ENCODE data around the gene OBSCN. TPM values are rescaled to one million over a fixed set of nuclear protein-coding genes. Genes with fewer than 3 reads are reported as not detected.

Gene OBSCN
- total and polyA plus RNA-seq, 2 donors (not counting 3 experiments of a cell fraction or from before 2014, with no cell fraction given) = 1.5 to 2.9 TPM

DNA sequence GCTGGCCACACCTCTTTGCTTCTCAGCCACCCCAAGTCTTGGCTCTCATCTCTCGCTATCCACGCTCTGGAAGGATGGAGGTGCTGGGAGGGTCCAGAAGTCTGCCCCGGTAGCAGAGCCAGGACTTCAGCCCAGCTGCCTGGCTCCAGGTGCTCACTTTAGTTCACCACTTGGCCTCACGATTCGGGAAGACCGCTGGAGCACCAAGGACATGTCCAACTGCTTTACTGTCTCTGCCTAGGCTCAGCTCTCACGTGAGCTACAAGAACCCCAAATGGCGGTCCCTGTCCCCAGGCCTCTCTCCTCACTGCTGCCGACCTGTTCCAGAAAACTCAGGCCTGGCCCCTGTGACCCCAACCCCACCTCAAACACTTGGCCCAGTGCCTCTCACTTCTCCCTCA is 195.4 kb downstream of the OBSCN start:
- Histone ChIP-seq H2AFZ (ENCODE audit: low read depth, low read length) (no peak overlapping the region), H3K4me2 (ENCODE audit: insufficient read depth, low read length) (no peak overlapping the region), H3K4me1 (ENCODE audit: control insufficient read depth, extremely low read depth, insufficient read depth, low read length) (peaks cover 23% of the 10 kb centered on the region), H3K27me3 (ENCODE audit: control insufficient read depth in 2 of 2, insufficient read depth in 2 of 2, low read length in 2 of 2) (no peaks in the 10 kb centered on the region), H3K9me1 (replicated peaks; ENCODE audit: control insufficient read depth, extremely low read depth, insufficient read depth, low read length) (no peaks in the 10 kb centered on the region), H3K36me3 (ENCODE audit: control insufficient read depth in 2 of 2, extremely low read depth in 1 of 2, insufficient read depth in 2 of 2, low read length in 2 of 2) (peaks cover 0 to 15% of the 10 kb centered on the region in 2 experiments), H3K4me3 (replicated peaks in 1 of 3; ENCODE audit: insufficient read depth in 1 of 3, low read depth in 1 of 3, low read length in 3 of 3) (no peak overlapping the region), H4K20me1 (replicated peaks; ENCODE audit: control insufficient read depth, extremely low read depth, insufficient read depth, low read length) (no peaks in the 10 kb centered on the region), H3K9ac (replicated peaks; ENCODE audit: extremely low read depth, insufficient read depth, low read length) (no peak overlapping the region), H3K79me2 (ENCODE audit: control insufficient read depth, insufficient read depth, low read length) (peaks cover 68% of the 10 kb centered on the region), H3K9me3 (replicated peaks; ENCODE audit: control insufficient read depth, insufficient read depth, low read length) (no peaks in the 10 kb centered on the region), H3K27ac (ENCODE audit: insufficient read depth, low read depth, low read length) (no peak overlapping the region)
- no peak for DNase-seq (ENCODE audit: low read depth, low spot score)
- intact Hi-C loops (cut with micrococcal nuclease) (no loop called here), dilution Hi-C loops (cut with MboI; ENCODE audit: extremely low pct_ligation_motif_present, low sequenced_read_pairs) (no loop called here)
- POLR2A ChIA-PET = no interaction called here
- no peak for FAIRE-seq
- CTCF ChIA-PET = interaction anchor here (5.3 kb wide), 1 partner anchor 10 kb away, joined by 42 read pairs; no protein-coding TSS in a partner anchor
- no TSS peak for BruUV-seq (replicated peaks)
- TF ChIP-seq POLR2AphosphoS5 (IDR thresholded peaks at IDR 0.05; ENCODE audit: insufficient read depth, low read depth, low read length) (no peak), POLR2A (IDR thresholded peaks at IDR 0.05; ENCODE audit: low read depth, low read length) (no peak), JUN (IDR thresholded peaks at IDR 0.05; ENCODE audit: borderline replicate concordance, insufficient read depth, insufficient read length, low read depth) (no peak), GATA2 (IDR thresholded peaks at IDR 0.05; ENCODE audit: insufficient read depth, insufficient read length, low read depth, low read length) (no peak), MYC (IDR thresholded peaks at IDR 0.05; ENCODE audit: low read depth, low read length) (no peak), EZH2 (IDR thresholded peaks at IDR 0.05; ENCODE audit: borderline replicate concordance, low read depth, low read length, severe bottlenecking) (no peak), FOS (IDR thresholded peaks at IDR 0.05; ENCODE audit: borderline replicate concordance, insufficient read depth, low read length) (no peak)
- TF ChIP-seq, protein P1, sequence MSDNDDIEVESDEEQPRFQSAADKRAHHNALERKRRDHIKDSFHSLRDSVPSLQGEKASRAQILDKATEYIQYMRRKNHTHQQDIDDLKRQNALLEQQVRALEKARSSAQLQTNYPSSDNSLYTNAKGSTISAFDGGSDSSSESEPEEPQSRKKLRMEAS (IDR thresholded peaks at IDR 0.05; ENCODE audit: insufficient read depth, insufficient read length) = no peak
- TF ChIP-seq, protein P2, sequence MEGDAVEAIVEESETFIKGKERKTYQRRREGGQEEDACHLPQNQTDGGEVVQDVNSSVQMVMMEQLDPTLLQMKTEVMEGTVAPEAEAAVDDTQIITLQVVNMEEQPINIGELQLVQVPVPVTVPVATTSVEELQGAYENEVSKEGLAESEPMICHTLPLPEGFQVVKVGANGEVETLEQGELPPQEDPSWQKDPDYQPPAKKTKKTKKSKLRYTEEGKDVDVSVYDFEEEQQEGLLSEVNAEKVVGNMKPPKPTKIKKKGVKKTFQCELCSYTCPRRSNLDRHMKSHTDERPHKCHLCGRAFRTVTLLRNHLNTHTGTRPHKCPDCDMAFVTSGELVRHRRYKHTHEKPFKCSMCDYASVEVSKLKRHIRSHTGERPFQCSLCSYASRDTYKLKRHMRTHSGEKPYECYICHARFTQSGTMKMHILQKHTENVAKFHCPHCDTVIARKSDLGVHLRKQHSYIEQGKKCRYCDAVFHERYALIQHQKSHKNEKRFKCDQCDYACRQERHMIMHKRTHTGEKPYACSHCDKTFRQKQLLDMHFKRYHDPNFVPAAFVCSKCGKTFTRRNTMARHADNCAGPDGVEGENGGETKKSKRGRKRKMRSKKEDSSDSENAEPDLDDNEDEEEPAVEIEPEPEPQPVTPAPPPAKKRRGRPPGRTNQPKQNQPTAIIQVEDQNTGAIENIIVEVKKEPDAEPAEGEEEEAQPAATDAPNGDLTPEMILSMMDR (IDR thresholded peaks at IDR 0.05; ENCODE audit: extremely low read depth in 1 of 2, insufficient read depth in 1 of 2, low read depth in 1 of 2, low read length in 2 of 2) = no peak
